WI38 (cell line): ENCODE results near the gene CIROP.

Experiments
- H3K4me3 ChIP-seq: 2 replicates; pipeline ENCODE4 v1.5.1; 2011; ENCODE audit warnings: low read depth, mild to moderate bottlenecking, control low read depth, low read length
- TF ChIP-seq, protein P1 (sequence below): IDR thresholded peaks from 2 replicates; pipeline ENCODE4 v1.5.1; 2012; ENCODE audit warnings: low read depth, mild to moderate bottlenecking, control low read depth, low read length

The CIROP gene

DNA sequence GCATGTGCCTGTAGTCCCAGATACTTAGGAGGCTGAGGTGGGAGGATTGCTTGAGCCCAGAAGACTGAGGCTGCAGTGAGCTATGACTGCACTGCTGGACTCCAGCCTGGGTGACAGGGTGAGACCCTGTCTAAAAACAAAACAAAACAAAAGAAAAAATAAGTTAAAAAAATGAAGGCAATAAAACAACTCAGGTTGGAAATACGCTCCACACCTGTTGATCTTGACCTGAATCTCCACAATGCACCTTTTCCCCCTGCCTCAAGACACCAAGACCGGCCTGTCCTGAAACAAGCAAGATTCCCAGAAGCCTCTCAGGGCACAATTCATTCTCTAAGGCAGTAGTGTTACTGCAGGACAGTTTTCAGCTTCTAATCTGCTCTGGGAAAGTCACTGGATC is 35.1 kb upstream of the CIROP start:
- no peak overlapping the region for H3K4me3 ChIP-seq

DNA sequence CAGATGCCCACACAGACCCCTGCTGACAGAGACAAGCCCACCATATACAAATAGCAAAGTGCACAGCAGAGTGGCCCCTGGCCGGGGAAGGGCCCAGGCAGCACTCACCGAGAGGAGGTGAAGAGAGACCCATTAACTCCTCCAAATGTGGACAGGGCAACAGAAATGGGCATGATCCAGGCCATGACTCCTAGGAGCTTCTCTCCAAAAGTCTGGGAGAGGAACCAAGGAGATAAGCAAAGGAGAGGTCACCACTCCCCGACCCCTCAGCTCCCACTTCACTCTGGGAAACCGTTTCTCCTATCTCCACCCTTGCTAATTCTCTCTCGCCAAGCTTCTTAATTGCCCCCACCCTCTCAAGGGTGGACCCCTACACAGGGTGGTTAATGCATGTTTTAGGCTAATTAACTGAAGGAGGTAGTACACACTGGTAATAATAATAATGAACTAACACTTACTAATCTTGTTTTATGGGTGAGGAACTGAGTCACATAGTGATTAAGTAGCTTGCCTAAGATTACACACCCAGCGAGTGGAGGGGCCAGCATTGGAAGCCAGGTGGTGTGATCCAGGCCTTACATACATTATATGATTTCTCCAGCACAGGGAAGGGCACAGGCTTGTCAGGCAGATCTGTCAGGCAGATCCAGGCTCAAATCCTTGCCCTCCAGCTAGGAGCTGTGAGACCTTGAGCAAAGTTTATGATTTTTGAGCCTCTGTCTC is 33.2 kb upstream of the CIROP start:
- TF ChIP-seq, protein P1, sequence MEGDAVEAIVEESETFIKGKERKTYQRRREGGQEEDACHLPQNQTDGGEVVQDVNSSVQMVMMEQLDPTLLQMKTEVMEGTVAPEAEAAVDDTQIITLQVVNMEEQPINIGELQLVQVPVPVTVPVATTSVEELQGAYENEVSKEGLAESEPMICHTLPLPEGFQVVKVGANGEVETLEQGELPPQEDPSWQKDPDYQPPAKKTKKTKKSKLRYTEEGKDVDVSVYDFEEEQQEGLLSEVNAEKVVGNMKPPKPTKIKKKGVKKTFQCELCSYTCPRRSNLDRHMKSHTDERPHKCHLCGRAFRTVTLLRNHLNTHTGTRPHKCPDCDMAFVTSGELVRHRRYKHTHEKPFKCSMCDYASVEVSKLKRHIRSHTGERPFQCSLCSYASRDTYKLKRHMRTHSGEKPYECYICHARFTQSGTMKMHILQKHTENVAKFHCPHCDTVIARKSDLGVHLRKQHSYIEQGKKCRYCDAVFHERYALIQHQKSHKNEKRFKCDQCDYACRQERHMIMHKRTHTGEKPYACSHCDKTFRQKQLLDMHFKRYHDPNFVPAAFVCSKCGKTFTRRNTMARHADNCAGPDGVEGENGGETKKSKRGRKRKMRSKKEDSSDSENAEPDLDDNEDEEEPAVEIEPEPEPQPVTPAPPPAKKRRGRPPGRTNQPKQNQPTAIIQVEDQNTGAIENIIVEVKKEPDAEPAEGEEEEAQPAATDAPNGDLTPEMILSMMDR = no peak

More for the DNA sequence above, 35.1 kb upstream of the CIROP start:
- TF ChIP-seq, protein P1 = no peak

DNA sequence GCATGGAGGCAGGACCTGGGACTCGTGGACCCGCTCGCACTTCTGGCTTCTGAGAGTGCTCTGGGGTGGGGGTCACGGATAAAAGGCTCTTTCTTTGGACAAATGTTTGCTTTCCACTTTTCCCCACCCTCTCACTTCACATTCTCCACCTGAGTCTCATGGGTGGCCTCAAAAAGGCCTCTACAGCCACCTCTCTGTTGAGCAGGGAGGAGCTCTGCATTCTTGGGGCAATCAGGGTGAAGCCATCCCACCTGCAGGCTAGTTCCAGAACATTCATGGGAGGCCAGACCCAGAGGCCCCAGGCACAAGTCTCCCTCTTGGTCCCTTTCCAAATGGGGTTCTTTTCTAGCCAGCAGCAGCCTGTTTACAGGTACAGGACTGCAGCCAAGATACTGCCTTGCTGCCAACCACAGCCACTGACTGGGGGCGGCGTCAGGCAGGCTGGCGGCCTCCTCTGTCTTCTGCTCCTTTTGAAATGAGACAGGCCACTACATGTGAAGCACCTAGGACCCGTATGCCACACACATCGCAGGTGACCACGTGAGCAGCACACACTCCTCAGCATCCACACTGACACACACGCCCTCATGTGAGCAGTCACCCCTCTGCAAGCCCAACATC is 32.5 kb upstream of the CIROP start:
- H3K4me3 ChIP-seq = no peak overlapping the region
- TF ChIP-seq, protein P1 = no peak

More for the DNA sequence above, 33.2 kb upstream of the CIROP start:
- H3K4me3 ChIP-seq = no peak overlapping the region

DNA sequence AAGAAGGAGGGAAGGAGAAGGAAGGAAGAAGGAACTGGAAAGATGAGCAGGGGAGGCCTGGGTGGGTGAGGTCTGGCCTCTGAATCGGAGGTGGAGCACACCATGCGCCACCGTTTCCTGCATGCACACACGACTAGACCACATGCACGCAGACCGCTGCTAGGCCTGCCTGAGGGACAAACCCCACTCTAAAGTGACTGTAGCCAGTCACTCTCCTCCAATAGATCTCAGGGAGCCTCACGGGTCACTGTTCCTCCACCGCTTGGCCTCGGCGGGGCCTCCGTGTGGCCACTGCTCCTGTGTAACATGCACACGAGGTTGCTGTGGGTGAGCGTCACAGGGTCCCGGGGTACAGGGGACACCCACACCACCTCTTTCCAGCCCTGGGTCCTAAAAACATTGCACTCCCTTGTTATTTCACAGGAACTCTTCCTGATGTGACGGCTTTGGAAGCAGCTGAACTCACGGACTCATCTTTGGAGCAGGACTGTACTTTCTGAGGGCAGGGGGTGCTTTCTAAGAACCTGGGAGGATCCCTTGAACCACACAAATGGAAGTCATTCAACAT is 31.9 kb upstream of the CIROP start:
- H3K4me3 ChIP-seq = no peak overlapping the region
- TF ChIP-seq, protein P1 = no peak

DNA sequence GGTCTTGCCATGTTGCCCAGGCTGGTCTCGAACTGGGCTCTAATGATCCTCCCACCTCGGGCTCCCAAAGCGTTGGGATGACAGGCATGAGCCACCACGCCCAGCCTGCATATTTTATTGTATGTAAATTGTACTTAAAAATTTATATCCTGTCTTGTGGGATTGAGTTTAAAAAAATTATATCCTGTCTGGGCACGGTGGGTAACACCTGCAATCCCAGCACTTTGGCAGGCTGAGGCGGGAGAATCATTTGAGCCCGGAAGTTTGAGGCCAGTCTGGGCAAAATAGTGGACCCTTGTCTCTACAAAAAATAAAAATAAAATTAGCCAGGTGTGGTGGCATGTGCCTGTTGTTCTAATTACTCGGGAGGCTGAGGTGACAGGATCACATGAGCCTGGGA is 28.2 kb upstream of the CIROP start:
- H3K4me3 ChIP-seq = no peak overlapping the region
- TF ChIP-seq, protein P1 = no peak

DNA sequence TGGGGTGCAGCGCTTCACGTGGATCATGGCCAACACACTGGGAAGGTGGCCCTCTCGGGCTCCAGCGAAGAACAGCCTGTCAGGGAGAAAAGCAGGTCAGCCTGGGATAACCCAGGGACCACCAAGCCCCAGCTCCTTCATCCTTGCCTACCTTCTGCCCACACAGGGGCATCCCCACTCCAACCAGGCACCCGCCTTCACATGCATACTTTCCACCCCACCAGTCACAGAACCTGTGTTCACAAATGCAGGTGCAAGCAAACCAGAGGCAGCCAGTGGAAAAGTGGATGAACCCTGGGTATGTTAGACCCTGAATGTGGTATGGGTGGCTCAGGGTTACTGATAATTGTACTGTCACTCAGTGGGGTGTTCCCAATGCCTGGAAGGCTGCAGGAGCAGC is 26.7 kb upstream of the CIROP start:
- H3K4me3 ChIP-seq = no peak overlapping the region
- TF ChIP-seq, protein P1 = no peak

DNA sequence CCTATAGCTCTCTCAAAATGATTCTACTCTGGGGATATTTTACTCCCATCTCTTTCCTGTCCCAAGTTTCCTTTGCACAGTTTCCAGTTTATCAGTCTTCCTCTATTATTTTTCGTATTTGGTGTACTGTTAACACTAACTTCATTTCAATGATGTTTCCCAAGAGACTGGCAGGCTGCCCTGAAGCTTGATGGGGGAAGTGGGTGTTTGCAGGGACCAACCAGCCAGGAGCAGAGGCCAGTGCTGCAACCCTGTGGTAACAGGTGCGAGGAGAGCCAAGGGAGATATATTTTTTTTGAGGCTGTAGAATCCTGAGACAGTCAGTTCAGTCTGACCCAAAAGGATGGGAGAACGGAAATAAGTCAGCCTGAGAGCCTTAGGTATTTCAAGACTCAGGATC is 26.1 kb upstream of the CIROP start:
- H3K4me3 ChIP-seq = no peak overlapping the region
- TF ChIP-seq, protein P1 = no peak
